GM19239 (cell line): ENCODE measurements around the gene TNS3.

Source experiments
- DNase-seq: peaks from one replicate; pipeline ENCODE4 v3.0.0; 2011; ENCODE audit warnings: low spot score; ENCODE audit not compliant: insufficient read length
- FAIRE-seq: peaks from 2 replicates; lab custom pipeline; 2011; peaks lifted over from hg19 to GRCh38; lab: Jason Lieb, UNC

Gene TNS3

GRCh38 chr7:47361746-47362215, 220.1 kb downstream of the TNS3 start:
- DNase-seq (no peak), FAIRE-seq (no peak)

GRCh38 chr7:47361236-47361635, 220.7 kb downstream of the TNS3 start:
- FAIRE-seq (no peak), DNase-seq (no peak)

GRCh38 chr7:47360301-47360900, 221.5 kb downstream of the TNS3 start:
- DNase-seq (no peak), FAIRE-seq (no peak)

GRCh38 chr7:47358944-47359588, 222.8 kb downstream of the TNS3 start:
- DNase-seq (no peak), FAIRE-seq (no peak)

GRCh38 chr7:47358357-47358756, 223.6 kb downstream of the TNS3 start:
- DNase-seq (no peak), FAIRE-seq (no peak)

- no peak for DNase-seq
- FAIRE-seq, result no peak
These were observed 224.0 kb downstream of the TNS3 start for GRCh38 chr7:47357863-47358262.

GRCh38 chr7:47357361-47357760, 224.6 kb downstream of the TNS3 start:
- no peak for FAIRE-seq

GRCh38 chr7:47356261-47356660, 225.7 kb downstream of the TNS3 start:
- DNase-seq, result no peak
- FAIRE-seq, result no peak

More at GRCh38 chr7:47357361-47357760, 224.6 kb downstream of the TNS3 start:
- DNase-seq, result no peak

- FAIRE-seq, result no peak
These were observed 226.2 kb downstream of the TNS3 start for GRCh38 chr7:47355684-47356083.

GRCh38 chr7:47354831-47355541, 226.9 kb downstream of the TNS3 start:
- DNase-seq (no peak), FAIRE-seq (no peak)

More at GRCh38 chr7:47355684-47356083, 226.2 kb downstream of the TNS3 start:
- no peak for DNase-seq

GRCh38 chr7:47354071-47354470, 227.8 kb downstream of the TNS3 start:
- FAIRE-seq (no peak), DNase-seq (no peak)

GRCh38 chr7:47352394-47352968, 229.4 kb downstream of the TNS3 start:
- DNase-seq (no peak), FAIRE-seq (no peak)

- no peak for FAIRE-seq
- DNase-seq, result no peak
These were observed 230.4 kb downstream of the TNS3 start for GRCh38 chr7:47351233-47352154.

- FAIRE-seq (no peak), DNase-seq (no peak)
These were observed 231.5 kb downstream of the TNS3 start for GRCh38 chr7:47350425-47350824.

- no peak for FAIRE-seq
- DNase-seq, result no peak
These were observed 232.5 kb downstream of the TNS3 start for GRCh38 chr7:47349401-47349800.

- DNase-seq, result no peak
- no peak for FAIRE-seq
These were observed 234.0 kb downstream of the TNS3 start for GRCh38 chr7:47347816-47348385.

- DNase-seq, result no peak
- no peak for FAIRE-seq
These were observed 234.6 kb downstream of the TNS3 start for GRCh38 chr7:47347346-47347745.

- FAIRE-seq (no peak), DNase-seq (no peak)
These were observed 235.5 kb downstream of the TNS3 start for GRCh38 chr7:47346377-47346914.

- no peak for FAIRE-seq
- no peak for DNase-seq
These were observed 236.0 kb downstream of the TNS3 start for GRCh38 chr7:47345857-47346298.
